HG03103 (cell line): Measurements from ENCODE around the gene DDX3X.
A peak's percentile ranks its signal among the peaks of the same experiment; 100 is the strongest.
"Not testable (repeated sequence)": the region's sequence is repeated elsewhere in the genome, so short reads cannot be mapped to it uniquely, and the experiment has no call there.

Source experiments
- ATAC-seq: cut with Tn5 transposase; IDR thresholded peaks from one replicate; pipeline ENCODE4 v1.9.1; 2021; ENCODE audit warnings: low read depth; ENCODE audit not compliant: unreplicated experiment

Gene DDX3X

DNA sequence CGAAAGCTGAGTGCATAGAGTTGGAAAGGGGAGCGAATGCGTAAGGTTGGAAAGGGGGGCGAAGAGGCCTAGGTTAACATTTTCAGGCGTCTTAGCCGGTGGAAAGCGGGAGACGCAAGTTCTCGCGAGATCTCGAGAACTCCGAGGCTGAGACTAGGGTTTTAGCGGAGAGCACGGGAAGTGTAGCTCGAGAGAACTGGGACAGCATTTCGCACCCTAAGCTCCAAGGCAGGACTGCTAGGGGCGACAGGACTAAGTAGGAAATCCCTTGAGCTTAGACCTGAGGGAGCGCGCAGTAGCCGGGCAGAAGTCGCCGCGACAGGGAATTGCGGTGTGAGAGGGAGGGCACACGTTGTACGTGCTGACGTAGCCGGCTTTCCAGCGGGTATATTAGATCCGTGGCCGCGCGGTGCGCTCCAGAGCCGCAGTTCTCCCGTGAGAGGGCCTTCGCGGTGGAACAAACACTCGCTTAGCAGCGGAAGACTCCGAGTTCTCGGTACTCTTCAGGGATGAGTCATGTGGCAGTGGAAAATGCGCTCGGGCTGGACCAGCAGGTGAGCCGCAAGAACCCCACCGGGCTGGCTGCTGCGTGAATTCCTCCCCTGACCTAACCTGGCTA is at the start of gene DDX3X:
TSS of gene DDX3X (plus strand) at position 419 of the 619 bp plus-strand sequence. CDS start at position 510, 91 bp downstream.
- ATAC-seq = peak; percentile 45

DNA sequence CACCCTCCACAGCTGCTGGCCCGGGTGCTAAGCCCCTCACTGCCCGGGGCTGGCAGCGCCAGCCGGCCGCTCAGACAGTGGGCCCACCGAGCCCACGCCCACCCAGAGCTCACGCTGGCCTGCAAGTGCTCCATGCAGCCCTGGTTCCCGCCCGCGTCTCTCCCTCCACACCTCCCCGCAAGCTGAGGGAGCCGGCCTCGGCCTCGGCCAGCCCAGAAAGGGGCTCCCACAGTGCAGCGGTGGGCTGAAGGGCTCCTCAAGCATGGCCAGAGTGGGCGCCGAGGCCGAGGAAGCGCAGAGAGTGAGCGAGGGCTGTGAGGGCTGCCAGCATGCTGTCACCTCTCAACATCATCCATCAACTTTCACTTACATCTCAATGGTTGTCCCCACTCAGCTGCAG is 48.0 kb upstream of the DDX3X start:
- not testable (repeated sequence) for ATAC-seq

DNA sequence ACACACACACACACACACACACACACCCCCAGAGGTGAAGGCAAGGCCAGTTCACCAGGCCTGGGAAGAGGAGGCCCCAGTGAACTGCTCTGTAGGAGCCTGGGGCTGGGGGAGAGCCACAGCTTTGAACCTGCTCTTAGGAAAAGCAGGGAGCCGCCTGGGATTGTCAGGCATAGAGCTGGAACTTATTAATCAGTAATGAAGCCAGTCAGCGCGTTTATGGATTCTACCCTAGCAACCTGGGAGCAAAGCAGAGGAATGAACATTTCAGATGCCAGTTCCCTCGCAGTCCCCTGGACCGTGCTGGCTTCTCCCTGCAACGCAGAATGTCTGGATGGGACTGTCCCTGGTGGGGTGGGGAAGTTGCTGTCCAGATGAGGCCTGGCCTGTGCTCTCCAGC is 45.3 kb upstream of the DDX3X start:
- no peak for ATAC-seq

DNA sequence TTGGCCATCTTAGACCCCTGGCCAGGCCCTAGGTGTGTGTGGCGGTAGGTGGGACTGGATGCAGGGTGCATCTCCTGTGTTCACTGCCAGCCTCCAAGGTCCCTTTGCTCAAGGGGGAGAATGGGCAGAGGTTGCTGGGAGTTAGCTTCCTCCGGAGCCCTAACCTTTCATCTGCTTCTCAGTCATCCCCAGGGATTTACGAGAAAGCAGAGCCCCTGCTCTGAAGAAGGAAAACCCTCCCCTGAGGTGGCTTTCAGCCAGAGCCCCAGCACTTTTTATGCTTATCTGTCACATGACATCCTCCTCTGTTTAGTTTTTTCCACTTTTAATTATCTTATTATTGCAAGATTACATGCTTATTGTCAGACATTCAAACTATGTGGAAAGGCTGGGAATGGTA is 44.9 kb upstream of the DDX3X start:
- ATAC-seq = no peak

DNA sequence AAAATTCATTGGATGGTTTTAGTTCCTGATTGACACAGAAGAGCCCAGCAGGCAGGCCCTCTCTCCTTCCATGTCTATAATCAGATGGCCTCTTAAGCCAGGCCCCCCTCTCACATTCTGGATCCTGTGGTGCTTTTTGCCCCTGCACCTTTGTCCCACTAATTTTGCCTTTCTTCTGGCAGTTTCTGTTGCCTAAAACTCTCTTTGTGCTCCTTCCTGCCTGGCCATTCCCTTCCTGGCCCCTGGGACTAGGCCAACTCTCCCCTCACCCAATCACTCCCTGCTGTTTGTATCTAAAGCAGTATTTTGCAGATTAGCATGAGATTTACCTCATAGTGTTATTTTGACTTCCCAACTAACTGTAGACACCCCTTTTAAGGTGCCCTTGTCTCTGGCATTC is 42.7 kb upstream of the DDX3X start:
- ATAC-seq = no peak

DNA sequence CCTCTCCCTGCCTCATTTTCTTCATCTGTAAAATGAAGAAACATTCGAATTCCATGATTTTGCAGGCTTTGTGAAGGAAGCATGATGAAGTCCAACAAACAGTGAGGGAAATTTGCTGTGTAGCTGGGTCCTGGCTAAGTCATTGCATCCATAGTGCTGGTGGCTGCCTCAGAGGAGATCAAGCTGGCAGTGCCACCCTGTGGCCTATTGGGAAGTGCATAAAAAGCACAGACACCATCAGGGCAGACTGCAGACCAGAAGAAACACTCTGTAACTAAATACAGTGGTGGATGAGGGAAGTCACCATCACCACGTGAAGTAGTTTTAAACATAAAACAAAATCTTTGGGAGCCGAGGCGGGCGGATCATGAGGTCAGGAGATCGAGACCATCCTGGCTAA is 40.7 kb upstream of the DDX3X start:
- ATAC-seq = no peak

DNA sequence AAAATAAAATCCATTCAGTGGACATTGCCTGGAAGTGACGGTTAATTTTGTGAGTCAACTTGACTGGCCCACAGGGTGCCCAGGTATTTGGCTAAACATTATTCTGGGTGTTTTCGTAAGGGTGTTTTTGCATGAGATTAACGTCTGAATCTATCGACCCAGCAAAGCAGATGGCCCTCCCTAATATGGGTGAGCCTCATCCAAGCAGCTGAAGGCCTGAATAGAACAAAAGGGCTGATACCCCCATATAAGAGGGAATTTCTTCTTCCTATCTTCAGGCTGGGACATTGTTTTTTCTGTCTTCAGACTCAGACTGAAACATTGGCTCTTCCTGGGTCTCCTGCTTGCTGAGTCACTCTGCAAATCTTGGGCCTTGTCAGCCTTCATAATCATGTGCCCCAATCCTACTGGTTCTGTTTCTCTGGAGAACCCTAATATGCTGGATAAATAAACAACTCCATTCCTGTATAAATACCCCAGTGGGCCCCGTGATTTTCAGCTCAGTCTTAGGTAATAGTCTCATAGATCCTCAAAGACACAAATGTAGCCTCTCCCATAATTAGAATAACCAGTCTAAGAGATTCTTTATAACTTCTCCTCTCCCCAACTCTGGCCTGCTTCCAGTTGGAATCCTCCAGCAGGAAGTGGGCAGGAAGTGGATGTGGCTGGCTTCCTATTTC is 33.1 kb upstream of the DDX3X start:
- no peak for ATAC-seq

DNA sequence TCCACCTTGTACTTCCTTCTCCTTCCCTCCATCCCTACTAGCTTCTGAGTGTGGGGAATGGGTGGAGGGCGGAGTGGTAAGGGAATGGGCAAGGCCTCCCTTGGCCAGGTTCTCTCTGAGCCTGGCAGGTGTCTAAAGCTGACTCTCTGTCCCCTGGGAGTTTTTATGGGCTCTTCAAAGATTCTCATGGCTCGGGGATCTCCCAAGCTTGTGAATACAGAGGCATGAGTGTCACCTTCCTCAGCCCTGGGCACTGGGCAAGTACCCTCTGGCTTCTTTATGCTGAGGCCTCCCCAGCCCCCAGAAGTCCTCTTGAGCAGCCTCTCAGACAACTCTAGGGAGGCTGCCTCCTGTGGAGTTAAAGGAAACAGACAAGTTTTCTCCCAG is 32.5 kb upstream of the DDX3X start:
- ATAC-seq = no peak

DNA sequence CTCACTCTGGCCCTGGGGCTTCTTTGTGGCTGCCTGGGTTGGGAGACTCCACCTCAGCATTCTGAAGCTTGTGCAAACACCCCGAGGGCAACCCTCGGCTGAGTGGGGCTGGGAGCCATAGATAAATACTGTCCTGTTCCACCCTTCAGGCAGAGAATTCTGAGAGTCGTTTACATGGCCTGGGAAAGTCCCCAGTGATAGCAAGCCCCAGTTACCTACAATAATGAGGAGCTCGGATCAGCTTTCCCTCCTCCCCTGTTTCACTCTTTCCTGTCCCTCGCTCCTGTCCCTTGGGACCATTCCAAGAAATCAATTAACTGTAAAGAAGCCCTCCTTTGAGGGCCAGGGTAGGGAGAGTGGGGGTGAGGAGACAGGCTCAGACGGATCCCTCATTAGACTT is 31.6 kb upstream of the DDX3X start:
- no peak for ATAC-seq

DNA sequence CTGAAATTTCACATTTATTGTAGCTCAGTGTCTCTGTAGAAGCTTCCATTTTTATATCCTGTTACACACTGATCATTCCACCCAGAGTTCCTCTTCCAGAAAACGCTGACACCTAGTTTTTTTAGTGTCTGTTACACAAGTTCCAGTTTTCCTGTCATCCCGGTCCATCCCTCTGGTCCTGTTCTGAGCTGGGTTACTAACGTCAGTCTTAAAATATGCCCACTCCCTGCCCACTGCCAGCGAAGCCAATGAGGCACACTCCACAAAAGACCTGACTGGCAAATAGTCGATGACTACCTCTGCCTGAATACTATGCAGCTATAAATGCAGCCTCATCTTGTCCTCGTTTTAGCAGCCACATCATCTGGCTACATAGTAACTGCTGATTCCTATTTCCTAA is 30.9 kb upstream of the DDX3X start:
- ATAC-seq = no peak

DNA sequence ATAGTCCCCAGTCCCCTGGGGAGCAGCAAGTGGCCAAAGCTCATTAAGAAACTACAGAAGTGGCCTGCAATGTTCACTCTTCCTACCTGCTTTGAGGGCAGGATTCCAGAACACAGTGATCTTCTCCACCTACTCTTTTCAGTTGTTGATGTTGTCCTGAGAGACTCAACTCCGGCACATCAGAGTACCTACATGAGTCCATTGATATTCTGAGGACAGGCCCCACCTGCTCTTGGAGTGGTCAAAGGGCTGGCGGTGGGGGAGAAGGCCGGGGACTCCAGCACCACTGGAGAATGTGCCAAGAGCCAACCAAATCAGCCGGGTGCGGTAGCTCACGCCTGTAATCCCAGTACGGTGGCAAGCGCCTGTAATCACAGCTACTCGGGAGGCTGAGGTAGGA is 29.8 kb upstream of the DDX3X start:
- no peak for ATAC-seq

DNA sequence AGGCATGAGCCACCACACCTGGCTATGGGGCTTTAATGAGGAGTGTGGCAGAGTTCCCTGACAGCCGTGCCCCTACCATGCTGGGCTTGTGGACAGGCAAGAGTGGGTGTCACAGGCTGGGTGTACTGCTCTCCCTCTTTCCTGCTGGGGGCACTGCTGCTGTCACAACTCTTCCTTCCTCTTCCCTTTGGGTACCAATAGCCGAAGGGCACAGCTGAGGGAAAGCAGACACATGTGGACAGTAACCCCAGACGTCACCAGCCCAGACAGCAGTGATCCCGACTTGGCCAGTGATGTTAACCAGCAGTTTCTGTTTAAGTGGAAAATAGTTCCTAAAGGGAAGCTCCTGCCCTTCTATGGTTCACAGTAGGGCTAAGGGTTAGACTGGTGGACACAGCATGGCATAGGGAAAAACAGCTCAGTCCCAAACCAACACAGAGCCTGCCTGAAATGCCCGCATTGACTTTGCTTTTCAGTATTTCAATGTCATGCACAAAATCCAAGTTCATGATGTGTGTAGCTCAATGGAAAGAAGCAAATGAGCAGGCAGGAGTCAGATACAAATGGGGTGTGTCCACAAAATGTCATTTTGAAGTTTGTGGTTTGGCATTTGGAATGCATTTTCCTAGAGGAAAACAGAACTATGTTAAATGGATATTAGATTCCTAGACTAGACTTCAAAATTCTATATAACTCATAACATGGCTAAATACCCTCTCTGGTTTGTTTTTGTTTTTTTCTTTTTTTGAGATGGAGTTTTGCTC is 24.9 kb upstream of the DDX3X start:
- no peak for ATAC-seq

DNA sequence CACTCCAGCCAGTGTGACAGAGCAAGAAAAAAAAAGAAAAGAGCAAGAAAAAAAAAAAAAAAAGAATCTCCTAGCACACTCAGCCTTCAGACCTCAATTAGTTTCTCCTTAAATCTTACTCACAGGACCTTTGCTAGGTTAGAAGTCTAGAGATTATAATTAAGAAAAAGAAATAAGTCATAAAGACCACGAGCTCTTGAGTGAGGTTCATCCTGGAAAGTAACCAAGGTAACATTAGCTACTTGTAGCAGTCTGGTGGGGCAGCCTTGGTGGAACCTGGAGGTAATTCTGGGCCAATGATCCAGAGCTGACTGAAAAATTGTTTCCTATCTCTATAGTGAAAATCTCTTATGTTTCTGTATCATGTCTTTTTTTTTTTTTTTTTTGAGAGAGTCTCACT is 21.2 kb upstream of the DDX3X start:
- ATAC-seq = no peak

DNA sequence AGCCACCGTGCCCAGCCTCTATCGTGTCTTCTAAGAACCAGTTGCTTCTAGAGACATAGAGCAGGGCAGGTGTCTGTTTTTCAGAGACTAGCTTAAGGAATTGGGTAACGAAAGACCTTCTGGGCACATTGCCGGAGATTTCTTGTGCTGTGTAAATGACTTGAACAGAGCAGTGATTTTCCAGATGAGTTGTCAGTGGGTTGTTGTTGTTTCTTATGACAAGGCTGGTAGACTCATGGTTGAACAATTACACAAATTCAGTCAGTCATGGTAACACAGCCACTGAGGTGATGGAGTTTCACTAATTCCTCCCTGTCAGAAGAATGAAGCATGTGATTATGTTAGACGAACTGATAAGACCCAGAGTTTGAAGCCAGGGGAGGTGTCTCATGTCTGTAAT is 20.5 kb upstream of the DDX3X start:
- ATAC-seq = no peak

DNA sequence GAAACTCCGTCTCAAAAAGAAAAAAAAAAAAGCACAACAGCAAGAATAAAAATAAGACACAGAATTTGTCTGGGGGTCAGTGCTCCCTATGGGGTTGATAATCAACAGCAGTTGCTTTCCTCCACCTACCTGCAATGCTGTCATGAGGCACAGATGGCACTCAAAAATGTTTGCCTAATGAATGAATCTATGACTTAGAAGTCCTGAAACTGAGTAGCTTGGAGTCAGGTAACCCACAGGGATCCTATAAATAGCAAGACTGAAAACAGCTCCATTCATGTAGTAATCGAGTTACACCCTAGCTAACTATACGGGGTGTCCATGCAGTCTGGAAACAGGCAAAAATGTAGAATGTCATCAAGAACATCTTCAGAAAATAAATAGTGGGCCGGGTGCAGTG is 19.8 kb upstream of the DDX3X start:
- no peak for ATAC-seq

DNA sequence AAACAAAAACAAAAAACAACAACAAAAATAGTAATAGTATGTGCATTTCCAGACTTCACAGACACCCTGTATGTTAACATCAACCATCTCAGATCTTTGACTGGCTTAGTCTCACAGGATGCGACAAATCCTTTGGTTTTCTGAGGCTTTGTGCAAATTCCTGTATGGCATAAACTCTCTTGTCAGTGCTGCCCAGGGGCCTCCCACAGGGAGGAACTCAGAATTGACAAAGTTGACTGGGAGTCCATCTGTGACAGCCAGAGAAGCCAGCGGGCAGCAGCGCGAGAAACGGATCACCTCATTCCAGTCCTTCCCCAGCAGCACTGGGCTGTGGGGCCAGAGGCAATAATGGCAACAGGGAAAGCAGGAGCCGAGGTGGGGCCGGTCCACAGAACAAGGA is 19.1 kb upstream of the DDX3X start:
- no peak for ATAC-seq

DNA sequence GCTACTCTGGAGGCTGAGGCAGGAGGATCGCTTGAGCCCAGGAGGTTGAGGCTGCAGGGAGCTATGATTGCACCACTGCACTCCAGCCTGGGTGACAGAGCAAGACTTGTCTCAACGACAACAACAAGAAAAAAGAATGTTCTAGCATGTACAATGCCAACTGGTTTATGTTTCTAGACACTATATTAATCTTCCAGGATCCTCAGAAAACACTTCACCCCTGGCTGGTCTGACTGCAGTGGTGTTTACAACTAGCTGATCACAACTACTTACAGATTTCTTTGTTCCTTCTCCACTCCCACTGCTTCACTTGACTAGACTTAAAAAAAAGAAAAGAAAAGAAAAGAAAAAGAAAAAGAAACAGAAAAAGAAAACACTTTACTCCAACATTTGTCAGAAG is 17.7 kb upstream of the DDX3X start:
- not testable (repeated sequence) for ATAC-seq

DNA sequence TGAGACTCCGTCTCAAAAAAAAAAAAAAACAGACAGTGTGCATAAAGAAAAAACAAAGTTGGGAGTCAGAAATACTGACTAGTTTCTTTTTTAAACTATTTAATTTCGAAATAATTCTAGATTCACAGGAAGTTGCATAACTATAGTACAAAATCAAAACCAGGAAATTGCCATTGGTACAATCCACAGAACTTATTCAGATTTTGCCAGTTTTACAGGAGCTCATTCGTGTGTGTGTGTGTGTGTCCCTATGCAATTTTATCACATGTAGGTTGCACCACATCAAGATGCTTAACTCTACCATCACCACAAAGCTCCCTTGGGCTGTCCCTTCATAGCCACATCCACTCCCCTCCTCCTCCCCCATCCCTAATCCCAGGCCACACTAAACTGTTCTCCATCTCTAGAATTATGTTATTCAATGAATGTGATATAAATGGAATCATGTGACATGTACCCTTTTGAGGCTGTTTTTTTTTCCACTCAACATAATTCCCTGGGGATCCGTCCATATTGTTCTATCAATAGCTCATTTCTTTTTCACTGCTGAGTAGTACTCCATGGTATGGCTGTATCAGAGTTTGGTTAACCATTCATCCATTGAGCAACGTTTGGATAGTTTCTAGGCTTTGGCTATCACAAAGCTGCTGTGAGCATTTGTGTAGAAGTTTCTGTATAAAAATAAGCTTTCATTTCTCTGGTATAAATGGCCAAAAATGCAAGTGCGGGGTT is 16.3 kb upstream of the DDX3X start:
- ATAC-seq = no peak

DNA sequence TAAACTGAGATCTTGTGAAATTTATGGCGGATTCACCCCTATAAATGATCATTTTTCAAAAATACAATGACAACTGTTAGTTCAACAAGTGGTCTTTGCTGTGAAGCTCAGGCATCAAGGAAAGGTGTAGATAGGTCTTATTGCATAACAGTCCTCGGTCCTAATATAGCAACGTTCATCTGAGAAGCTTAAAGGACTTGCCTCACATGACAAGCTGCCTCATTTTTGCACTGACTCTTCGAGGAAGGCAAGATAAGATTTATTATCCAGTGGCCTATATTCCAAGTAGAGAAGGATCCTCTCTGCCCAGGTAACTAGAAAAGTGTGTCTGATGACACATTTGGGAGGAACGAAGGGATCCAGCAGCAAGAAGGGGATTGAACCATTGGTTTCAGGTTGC is 13.6 kb upstream of the DDX3X start:
- ATAC-seq = no peak

DNA sequence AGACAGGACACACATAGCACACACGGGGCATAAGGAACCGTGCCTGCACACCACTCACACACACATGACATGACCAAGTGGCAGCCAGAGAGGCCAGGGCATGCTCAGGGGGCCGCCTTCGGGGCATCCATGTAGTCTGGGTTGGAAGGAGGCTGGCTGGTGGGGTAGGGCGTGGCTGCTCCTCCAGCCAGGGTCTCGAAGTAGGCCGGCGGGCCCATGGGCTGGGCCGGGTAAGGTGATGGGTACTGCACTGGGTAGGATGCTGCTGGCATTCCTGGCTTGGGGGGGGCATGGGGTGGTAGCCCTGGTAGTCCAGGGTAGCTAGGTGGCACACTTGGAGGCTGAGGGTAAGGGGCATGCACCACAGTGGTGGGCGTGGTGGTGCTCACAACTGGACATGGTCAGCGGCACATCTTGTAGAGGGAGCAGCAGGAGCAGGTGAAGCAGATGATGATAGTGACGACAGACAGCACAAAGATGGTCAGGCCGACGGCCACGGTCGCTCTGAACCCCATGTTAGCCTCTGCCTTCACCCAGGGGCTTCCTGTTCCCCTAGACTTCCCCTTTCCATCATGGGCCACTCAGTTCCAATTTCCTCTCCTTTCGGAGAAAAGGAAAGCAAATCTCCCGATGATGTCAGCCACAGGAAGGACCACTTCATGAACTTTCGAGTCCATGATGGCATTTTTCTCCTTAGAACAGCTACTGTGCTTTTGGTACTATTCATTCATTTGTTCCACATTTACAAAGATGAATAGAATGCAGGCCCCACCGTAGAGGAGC is 10.9 kb upstream of the DDX3X start:
- ATAC-seq = no peak
